IMR-90 (cell line): ENCODE data around the gene OLFML1. TPM values are rescaled to one million over a fixed set of nuclear protein-coding genes. Genes with fewer than 3 reads are reported as not detected.

Experiments
- ATAC-seq: fragments of 200-7000 bp; cut with Tn5 transposase; 2 replicates; pipeline ENCODE4 v1.9.1; 2020; ENCODE audit warnings: low read depth, mild to moderate bottlenecking, moderate library complexity
- BruUV-seq: library from RNA; stranded (reverse); fragments of 400-500 nt; replicated peaks from 2 replicates; lab custom pipeline; 2021; lab: Mats Ljungman, UMichigan
- CTCF ChIA-PET: fragments of 300-600 bp; formaldehyde crosslinking; extraction: SDS; loops from one replicate; lab custom pipeline; 2021; ENCODE audit warnings: antibody characterized with exemption; lab: Yijun Ruan, JAX
- POLR2A ChIA-PET: fragments of 300-600 bp; sonication (Branson Sonifier 250); formaldehyde crosslinking; loops from one replicate; lab custom pipeline; 2022; ENCODE audit warnings: antibody characterized with exemption; ENCODE audit not compliant: unreplicated experiment; lab: Charles Lee
- DNase-seq: peaks from one replicate; pipeline ENCODE4 v3.0.0; 2013
- H2AFZ ChIP-seq: replicated peaks from 2 replicates; pipeline ENCODE3; 2013; ENCODE audit warnings: low read length, mild to moderate bottlenecking; ENCODE audit not compliant: poor library complexity
- H2AK5ac ChIP-seq: 2 replicates; pipeline ENCODE4 v1.6.1; 2013; ENCODE audit warnings: low read depth, low read length, inconsistent platforms
- H2AK9ac ChIP-seq: replicated peaks from 2 replicates; pipeline ENCODE3; 2013; ENCODE audit warnings: mild to moderate bottlenecking, low read depth, low read length, moderate library complexity; ENCODE audit not compliant: poor library complexity
- H2BK120ac ChIP-seq: 2 replicates; pipeline ENCODE4 v1.6.1; 2013; ENCODE audit warnings: low read depth, low read length, inconsistent platforms
- H2BK15ac ChIP-seq: 3 replicates; pipeline ENCODE4 v1.6.1; 2013; ENCODE audit warnings: low read depth, low read length, inconsistent platforms
- H2BK20ac ChIP-seq: 2 replicates; pipeline ENCODE4 v1.6.1; 2013; ENCODE audit warnings: low read depth, mild to moderate bottlenecking, inconsistent platforms, low read length, moderate library complexity
- H2BK5ac ChIP-seq: 2 replicates; pipeline ENCODE4 v1.6.1; 2013; ENCODE audit warnings: mild to moderate bottlenecking, low read depth, low read length, inconsistent platforms; ENCODE audit not compliant: poor library complexity, severe bottlenecking
- H3K14ac ChIP-seq: replicated peaks from 2 replicates; pipeline ENCODE4 v1.6.1; 2013; ENCODE audit warnings: low read depth, low read length, inconsistent platforms
- H3K18ac ChIP-seq: 2 replicates; pipeline ENCODE4 v1.6.1; 2013; ENCODE audit warnings: low read depth, low read length, control low read depth
- H3K23ac ChIP-seq: 2 replicates; pipeline ENCODE4 v1.6.1; 2013; ENCODE audit warnings: low read depth, low read length, inconsistent platforms
- H3K27ac ChIP-seq: 2 replicates; pipeline ENCODE4 v1.5.1; 2013; ENCODE audit warnings: mild to moderate bottlenecking, control low read depth, low read length; ENCODE audit not compliant: insufficient read depth
- H3K27me3 ChIP-seq: 2 replicates; pipeline ENCODE4 v1.6.1; 2013; ENCODE audit warnings: low read length; ENCODE audit not compliant: control insufficient read depth, insufficient read depth
- H3K36me3 ChIP-seq: 2 replicates; pipeline ENCODE4 v1.6.1; 2013; ENCODE audit warnings: low read length, mixed read lengths; ENCODE audit not compliant: control insufficient read depth, insufficient read depth
- H3K4ac ChIP-seq: 2 replicates; pipeline ENCODE4 v1.6.1; 2013; ENCODE audit warnings: low read depth, low read length, inconsistent platforms
- H3K4me1 ChIP-seq: 2 replicates; pipeline ENCODE4 v1.6.1; 2013; ENCODE audit warnings: low read length, mixed read lengths; ENCODE audit not compliant: control insufficient read depth, insufficient read depth
- H3K4me2 ChIP-seq: 2 replicates; pipeline ENCODE4 v1.6.1; 2013; ENCODE audit warnings: low read depth, mild to moderate bottlenecking, control low read depth, low read length, moderate library complexity
- H3K4me3 ChIP-seq: 2 replicates; pipeline ENCODE4 v1.5.1; 2013; ENCODE audit warnings: low read depth, mild to moderate bottlenecking, control low read depth, low read length, moderate library complexity; ENCODE audit not compliant: insufficient read depth
- H3K56ac ChIP-seq: 2 replicates; pipeline ENCODE4 v1.6.1; 2013; ENCODE audit warnings: low read length, inconsistent platforms; ENCODE audit not compliant: insufficient read depth; ENCODE audit errors: extremely low read depth
- H3K79me1 ChIP-seq, 2 experiments: 2 replicates each; pipeline ENCODE4 v1.6.1; 2013; ENCODE audit warnings: low read length in 2 of 2, inconsistent platforms in 1 of 2, low read depth in 1 of 2
- H3K9ac ChIP-seq: 2 replicates; pipeline ENCODE4 v1.6.1; 2013; ENCODE audit warnings: low read depth, low read length, control low read depth
- H3K9me1 ChIP-seq: 2 replicates; pipeline ENCODE4 v1.6.1; 2013; ENCODE audit warnings: low read length, inconsistent platforms; ENCODE audit not compliant: insufficient read depth
- H3K9me3 ChIP-seq: 2 replicates; pipeline ENCODE4 v1.6.1; 2013; ENCODE audit warnings: low read length; ENCODE audit not compliant: control insufficient read depth, insufficient read depth
- H4K20me1 ChIP-seq: 2 replicates; pipeline ENCODE4 v1.6.1; 2013; ENCODE audit warnings: low read length, inconsistent platforms; ENCODE audit not compliant: insufficient read depth
- H4K5ac ChIP-seq: 2 replicates; pipeline ENCODE4 v1.6.1; 2013; ENCODE audit warnings: mild to moderate bottlenecking, low read depth, low read length, control low read depth
- H4K8ac ChIP-seq, 2 experiments: 2 replicates each; pipeline ENCODE4 v1.6.1; 2013; ENCODE audit warnings: low read depth in 2 of 2, low read length in 2 of 2, control low read depth in 1 of 2, inconsistent platforms in 1 of 2
- H4K91ac ChIP-seq: 2 replicates; pipeline ENCODE4 v1.6.1; 2013; ENCODE audit warnings: low read depth, low read length, inconsistent platforms; ENCODE audit not compliant: insufficient read depth
- CEBPB ChIP-seq: IDR thresholded peaks from 2 replicates; pipeline ENCODE4 v1.6.1; 2012; ENCODE audit warnings: low read depth, low read length, improper control_type of control experiment
- FOS ChIP-seq: fragments of 150-350 bp; IDR thresholded peaks from 2 replicates; pipeline ENCODE4 v1.6.1; 2016; ENCODE audit warnings: low read depth, low read length
- MAZ ChIP-seq: IDR thresholded peaks from 2 replicates; pipeline ENCODE4 v1.6.1; 2012; ENCODE audit warnings: low read depth, mild to moderate bottlenecking, low read length, improper control_type of control experiment, moderate library complexity, borderline replicate concordance
- RFX5 ChIP-seq: IDR thresholded peaks from 2 replicates; pipeline ENCODE4 v1.8.0; 2012; ENCODE audit warnings: low read depth, mild to moderate bottlenecking, low read length, moderate library complexity
- SMC3 ChIP-seq: fragments of 150-350 bp; IDR thresholded peaks from 2 replicates; pipeline ENCODE4 v1.6.1; 2016; ENCODE audit warnings: low read depth, mild to moderate bottlenecking, antibody characterized with exemption, low read length, moderate library complexity
- USF2 ChIP-seq: fragments of 150-350 bp; IDR thresholded peaks from 2 replicates; pipeline ENCODE4 v1.6.1; 2017; ENCODE audit warnings: mild to moderate bottlenecking, antibody characterized with exemption, low read length, low read depth
- WGBS, 2 experiments: methylation state at CpG; one replicate each; pipeline versions ENCODE4 v1.1.5 to v1.1.7; 2013; ENCODE audit warnings: missing lambda C conversion rate in 2 of 2; ENCODE audit not compliant: insufficient read length in 1 of 2; ENCODE audit errors: extremely low coverage in 2 of 2; 5-methylcytosine and 5-hydroxymethylcytosine counted together
- dilution Hi-C: fragments of 300-500 bp; cut with HindIII; formaldehyde crosslinking; loops from one replicate; pipeline ENCODE4 v1.14.3; 2018; ENCODE audit warnings: low sequenced_read_pairs; ENCODE audit not compliant: unreplicated experiment
- in situ Hi-C: fragments of 300-500 bp; cut with MboI; formaldehyde crosslinking; loops from 3 replicates; pipeline ENCODE4 v1.14.3; 2019; ENCODE audit warnings: low sequenced_read_pairs, inconsistent platforms, mixed read lengths
- intact Hi-C: fragments of 100-400 bp; cut with micrococcal nuclease; formaldehyde crosslinking; loops from 2 replicates; pipeline ENCODE4 v1.10.0; 2022
- polyA plus RNA-seq, 3 experiments: library from polyadenylated mRNA; depleted of rRNA; stranded (reverse); fragments of >200 nt; gene quantifications; 2 replicates each; pipeline ENCODE4 v1.2.3, GENCODE V29; 2012; ENCODE audit warnings: low replicate concordance in 1 of 3
- total RNA-seq: library from RNA; depleted of rRNA; stranded (reverse); fragments of >200 nt; gene quantifications from 2 replicates; pipeline ENCODE4 v1.2.3, GENCODE V29; 2012

The OLFML1 gene
- total and polyA plus RNA-seq, 2 of the 4 experiments (the other 2 are of a cell fraction) = 0.10 to 0.18 TPM

DNA sequence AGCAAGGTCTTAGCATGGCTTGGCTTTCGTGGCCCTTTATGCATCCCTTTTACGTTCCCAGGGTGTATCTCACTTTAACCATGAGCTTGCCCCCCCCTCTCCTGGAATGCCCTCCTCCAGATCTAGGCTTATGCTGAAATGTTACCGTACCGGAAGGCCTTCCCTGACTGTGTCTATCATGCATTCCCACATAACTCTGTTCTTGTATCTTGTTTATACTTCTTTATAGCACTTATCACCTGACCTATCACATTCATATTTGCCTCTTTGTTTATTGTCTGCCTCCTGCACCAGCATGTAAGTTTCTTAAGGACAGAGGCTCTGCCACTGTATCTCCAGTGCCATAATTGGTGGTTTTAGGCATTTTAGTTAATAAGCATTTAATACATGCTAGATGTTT lies 67.4 kb downstream of the OLFML1 start:
- Histone ChIP-seq H2AK9ac (no peak overlapping the region), H4K5ac (no peak overlapping the region), H3K9ac (no peak overlapping the region), H3K4me3 (no peak overlapping the region), H4K91ac (no peak overlapping the region), H3K27ac (no peak overlapping the region), H3K27me3 (peaks cover 3% of the 10 kb centered on the region; the same call in 1 of the 2 replicates), H2BK20ac (no peak overlapping the region), H3K56ac (no peak overlapping the region), H2AK5ac (no peak overlapping the region), H3K18ac (no peak overlapping the region), H2BK15ac (no peak overlapping the region), H3K23ac (no peak overlapping the region), H3K4me1 (peaks cover 3% of the 10 kb centered on the region), H3K79me1 (no peaks in the 10 kb centered on the region), H2BK5ac (no peak overlapping the region), H2BK120ac (no peak overlapping the region), H4K8ac (no peak overlapping the region), H2AFZ (no peak overlapping the region), H3K14ac (no peak overlapping the region), H3K4me2 (no peak overlapping the region), H3K9me1 (no peaks in the 10 kb centered on the region), H3K36me3 (no peaks in the 10 kb centered on the region), H3K4ac (no peak overlapping the region), H4K20me1 (no peaks in the 10 kb centered on the region), H3K9me3 (no peaks in the 10 kb centered on the region)
- no peak for DNase-seq
- no TSS peak for BruUV-seq
- WGBS, 2 experiments = 88% methylated on average over 2 of the region's 4 CpGs; no CpG with 5 or more reads in 1 of the 2 experiments
- TF ChIP-seq RFX5 (no peak), FOS (no peak), CEBPB (no peak), MAZ (no peak), SMC3 (no peak), USF2 (no peak)
- CTCF ChIA-PET = no interaction called here
- ATAC-seq = no peak
- dilution Hi-C loops (no loop called here), intact Hi-C loops (no loop called here), in situ Hi-C loops (loop anchor here (25.0 kb wide), 2 partner anchors 335 to 435 kb away; partner anchors contain the start of gene EIF3F)
- POLR2A ChIA-PET = no interaction called here
